ENCODE data around the gene CCDC15.

GRCh38 chr11:124915541-124916369, 38.2 kb upstream of the CCDC15 start:
- TF ChIP-seq EZH2phosphoT487 (IDR thresholded peaks at IDR 0.05; ENCODE audit: borderline replicate concordance) (no peak), CTCF (conservative IDR thresholded peaks at IDR 0.05; ENCODE audit: low read length) (no peak; the same call in 1 of the 2 replicates)

Data from Loucy (cell line).